ENCODE data around the gene PANK4. TPM values are rescaled to one million over a fixed set of nuclear protein-coding genes. Genes with fewer than 3 reads are reported as not detected.

The PANK4 gene
- total and polyA plus RNA-seq, 8 donors = 9.7 to 26.4 (median 11.6) TPM

- no peak overlapping the region for H3K4me3 ChIP-seq
- H3K36me3 ChIP-seq = no peaks in the 10 kb centered on the region
- intact Hi-C loops (cut with DNase I) = no loop called here
- ATAC-seq (peak in 1 of 4 donors; percentile 25), DNase-seq (no peak), FAIRE-seq (no peak)
- no peaks in the 10 kb centered on the region for H3K4me1 ChIP-seq
- TF ChIP-seq CTCF (IDR thresholded peaks at IDR 0.05) = peak in 1 of 4 donors; percentile 9
- no peaks in the 10 kb centered on the region for H3K27me3 ChIP-seq
- 69 to 91% methylated on average over 12 of the region's 12 CpGs for WGBS, 2 donors
- H3K27ac ChIP-seq = no peak overlapping the region
- no peaks in the 10 kb centered on the region for H3K9me3 ChIP-seq
Observed at GRCh38 chr1:2539312-2539907, 13.0 kb upstream of the PANK4 start.

DNA sequence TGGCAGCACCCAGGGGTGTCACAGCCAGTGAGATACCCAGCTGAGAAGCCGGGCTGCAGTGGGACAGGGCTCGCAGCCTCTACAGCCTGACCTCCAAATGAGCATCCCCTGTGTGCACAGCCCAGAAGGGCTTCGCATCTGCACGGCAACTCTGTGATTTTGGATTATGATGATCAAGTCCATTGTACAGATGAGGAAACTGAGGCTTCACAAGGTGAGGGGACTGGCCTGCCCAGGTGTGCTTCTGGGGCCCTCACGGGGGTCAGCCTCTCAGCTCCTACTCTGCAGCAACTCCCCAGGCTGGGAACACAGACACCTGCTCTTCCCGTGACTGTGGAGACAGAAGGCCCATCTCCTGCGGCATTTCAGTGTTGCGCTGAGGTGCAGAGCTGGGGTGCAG is 12.5 kb upstream of the PANK4 start:
- ATAC-seq (no peak), FAIRE-seq (no peak), DNase-seq (no peak)
- Histone ChIP-seq H3K9me3 (no peaks in the 10 kb centered on the region), H3K4me3 (no peak overlapping the region), H3K4me1 (no peaks in the 10 kb centered on the region), H3K27ac (no peak overlapping the region), H3K36me3 (no peaks in the 10 kb centered on the region), H3K27me3 (no peaks in the 10 kb centered on the region)
- intact Hi-C loops (cut with DNase I) = no loop called here
- WGBS, 2 donors = 90 to 92% methylated on average over 8 of the region's 8 CpGs
- TF ChIP-seq CTCF (IDR thresholded peaks at IDR 0.05) = no peak

GRCh38 chr1:2538376-2538775 is 12.0 kb upstream of the PANK4 start:
- intact Hi-C loops (cut with DNase I) = no loop called here
- Histone ChIP-seq H3K9me3 (no peaks in the 10 kb centered on the region), H3K27ac (no peak overlapping the region), H3K36me3 (no peaks in the 10 kb centered on the region), H3K4me3 (no peak overlapping the region), H3K4me1 (no peaks in the 10 kb centered on the region), H3K27me3 (no peaks in the 10 kb centered on the region)
- DNase-seq (no peak), ATAC-seq (no peak), FAIRE-seq (no peak)
- no peak for TF ChIP-seq CTCF (IDR thresholded peaks at IDR 0.05)
- 79 to 89% methylated on average over 4 of the region's 4 CpGs for WGBS, 2 donors

DNA sequence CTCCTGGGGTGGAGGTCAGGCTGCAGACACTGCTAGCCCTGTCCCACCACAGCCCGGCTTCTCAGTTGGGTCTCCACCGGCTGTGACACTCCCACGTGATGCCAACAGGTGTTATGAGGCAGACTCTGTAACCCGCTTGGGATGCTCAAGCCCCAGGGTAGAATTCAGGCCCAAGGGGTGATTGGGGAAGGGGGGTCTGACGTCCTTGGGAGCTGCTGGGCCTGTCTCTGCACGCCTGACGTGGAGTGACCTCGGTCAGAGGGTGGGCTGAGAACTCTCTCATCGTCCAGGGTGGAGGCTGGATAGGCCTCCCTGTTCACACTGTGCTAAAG is 11.4 kb upstream of the PANK4 start:
- 73% methylated on average over 9 of the region's 9 CpGs for WGBS, 2 donors
- no peak overlapping the region for H3K27ac ChIP-seq
- no peak for TF ChIP-seq CTCF (IDR thresholded peaks at IDR 0.05)
- no peaks in the 10 kb centered on the region for H3K4me1 ChIP-seq
- intact Hi-C loops (cut with DNase I) = no loop called here
- H3K9me3 ChIP-seq = no peaks in the 10 kb centered on the region
- no peak overlapping the region for H3K4me3 ChIP-seq
- H3K36me3 ChIP-seq = no peaks in the 10 kb centered on the region
- ATAC-seq (no peak), DNase-seq (no peak), FAIRE-seq (no peak)
- H3K27me3 ChIP-seq = no peaks in the 10 kb centered on the region

- intact Hi-C loops (cut with DNase I) = no loop called here
- DNase-seq (no peak), FAIRE-seq (no peak), ATAC-seq (no peak)
- Histone ChIP-seq H3K4me3 (no peak overlapping the region), H3K27me3 (no peaks in the 10 kb centered on the region), H3K4me1 (peaks cover under 1 to 3% (median 1%) of the 10 kb centered on the region in 3 donors), H3K27ac (no peak overlapping the region), H3K9me3 (no peaks in the 10 kb centered on the region), H3K36me3 (no peaks in the 10 kb centered on the region)
- no peak for TF ChIP-seq CTCF (IDR thresholded peaks at IDR 0.05)
- WGBS, 2 donors = 74 to 82% methylated on average over 9 of the region's 9 CpGs
Observed at GRCh38 chr1:2535981-2536380, 9.6 kb upstream of the PANK4 start.

Data from pancreas (tissue), 10 donors.